Measurements from ENCODE around the gene PNPLA6.

The PNPLA6 gene

GRCh38 chr19:7597689-7598088 is 62.2 kb downstream of the PNPLA6 start:
- no peak for DNase-seq (ENCODE audit: extremely low spot score)
- CTCF ChIA-PET: no interaction called here
- no peak for TF ChIP-seq SP1 (IDR thresholded peaks at IDR 0.05)
- no peak for TF ChIP-seq ZNF384 (IDR thresholded peaks at IDR 0.05)
- POLR2A ChIA-PET: interaction anchor here (0.8 kb wide), 1 partner anchor 8 kb away, joined by 4 read pairs; no protein-coding TSS in a partner anchor

DNA sequence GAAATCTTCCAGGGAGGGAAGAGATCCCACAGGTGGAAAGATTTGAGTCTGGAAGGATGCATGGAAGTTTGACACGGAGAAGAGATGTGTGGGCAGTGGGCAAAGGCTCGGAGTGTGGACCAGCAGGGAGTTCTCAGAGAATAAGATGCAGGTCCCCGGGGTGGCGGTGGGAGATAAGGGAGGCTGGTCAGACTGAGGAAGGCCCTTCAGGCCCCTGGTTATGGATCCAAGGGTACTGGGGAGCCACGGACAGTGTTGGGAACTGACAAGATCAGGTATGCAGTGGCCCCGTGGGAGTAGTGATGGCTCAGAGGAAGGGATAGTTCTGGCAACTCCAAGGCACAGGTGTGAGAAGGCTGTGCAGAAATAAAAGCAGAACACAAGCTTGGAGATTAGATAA is 62.7 kb downstream of the PNPLA6 start:
- CTCF ChIA-PET: no interaction called here
- no peak for TF ChIP-seq ARNT (IDR thresholded peaks at IDR 0.05)
- TF ChIP-seq FOXK2 (IDR thresholded peaks at IDR 0.05): no peak
- no peak for TF ChIP-seq FOXA1 (IDR thresholded peaks at IDR 0.05)
- no peak for TF ChIP-seq TARDBP (IDR thresholded peaks at IDR 0.05)
- TF ChIP-seq SP1 (IDR thresholded peaks at IDR 0.05): no peak
- TF ChIP-seq CTBP1 (IDR thresholded peaks at IDR 0.05; ENCODE audit: borderline replicate concordance): no peak
- no peak for TF ChIP-seq BHLHE40 (IDR thresholded peaks at IDR 0.05; ENCODE audit: borderline replicate concordance)
- no peak for TF ChIP-seq LEF1 (IDR thresholded peaks at IDR 0.05; ENCODE audit: borderline replicate concordance)
- TF ChIP-seq PKNOX1 (IDR thresholded peaks at IDR 0.05): no peak
- TF ChIP-seq SUZ12 (IDR thresholded peaks at IDR 0.05): no peak
- no peak for TF ChIP-seq FOXM1 (IDR thresholded peaks at IDR 0.05; ENCODE audit: borderline replicate concordance)
- TF ChIP-seq ELF4 (IDR thresholded peaks at IDR 0.05): no peak
- DNase-seq (ENCODE audit: extremely low spot score): no peak
- POLR2A ChIA-PET: no interaction called here

GRCh38 chr19:7600721-7601120 is 65.2 kb downstream of the PNPLA6 start:
- TF ChIP-seq CTBP1 (IDR thresholded peaks at IDR 0.05; ENCODE audit: borderline replicate concordance) (no peak), NFRKB (IDR thresholded peaks at IDR 0.05) (no peak), FOXK2 (IDR thresholded peaks at IDR 0.05) (no peak), SP1 (IDR thresholded peaks at IDR 0.05) (no peak), L3MBTL2 (conservative IDR thresholded peaks at IDR 0.05) (no peak), ELF4 (IDR thresholded peaks at IDR 0.05) (no peak), PKNOX1 (IDR thresholded peaks at IDR 0.05) (no peak), BHLHE40 (IDR thresholded peaks at IDR 0.05; ENCODE audit: borderline replicate concordance) (no peak), LEF1 (IDR thresholded peaks at IDR 0.05; ENCODE audit: borderline replicate concordance) (no peak), SUZ12 (IDR thresholded peaks at IDR 0.05) (no peak), TARDBP (IDR thresholded peaks at IDR 0.05) (no peak), HDGF (IDR thresholded peaks at IDR 0.05; ENCODE audit: borderline replicate concordance) (no peak), FOXM1 (IDR thresholded peaks at IDR 0.05; ENCODE audit: borderline replicate concordance) (no peak), FOXA1 (IDR thresholded peaks at IDR 0.05) (no peak), ZNF384 (IDR thresholded peaks at IDR 0.05) (no peak), ARNT (IDR thresholded peaks at IDR 0.05) (no peak)
- CTCF ChIA-PET: no interaction called here
- DNase-seq (ENCODE audit: extremely low spot score): no peak
- POLR2A ChIA-PET: no interaction called here

- DNase-seq (ENCODE audit: extremely low spot score): no peak
- TF ChIP-seq L3MBTL2 (conservative IDR thresholded peaks at IDR 0.05): no peak
- TF ChIP-seq PKNOX1 (IDR thresholded peaks at IDR 0.05): no peak
- no peak for TF ChIP-seq SP1 (IDR thresholded peaks at IDR 0.05)
- no peak for TF ChIP-seq ZNF384 (IDR thresholded peaks at IDR 0.05)
- TF ChIP-seq BHLHE40 (IDR thresholded peaks at IDR 0.05; ENCODE audit: borderline replicate concordance): no peak
- TF ChIP-seq ARNT (IDR thresholded peaks at IDR 0.05): no peak
- TF ChIP-seq SUZ12 (IDR thresholded peaks at IDR 0.05): no peak
- TF ChIP-seq FOXA1 (IDR thresholded peaks at IDR 0.05): no peak
- TF ChIP-seq ELF4 (IDR thresholded peaks at IDR 0.05): no peak
- TF ChIP-seq LEF1 (IDR thresholded peaks at IDR 0.05; ENCODE audit: borderline replicate concordance): no peak
- no peak for TF ChIP-seq FOXM1 (IDR thresholded peaks at IDR 0.05; ENCODE audit: borderline replicate concordance)
- TF ChIP-seq NFRKB (IDR thresholded peaks at IDR 0.05): no peak
- TF ChIP-seq HDGF (IDR thresholded peaks at IDR 0.05; ENCODE audit: borderline replicate concordance): no peak
- TF ChIP-seq TARDBP (IDR thresholded peaks at IDR 0.05): no peak
- ChIA-PET CTCF (no interaction called here), POLR2A (no interaction called here)
Observed at GRCh38 chr19:7602240-7602934, 66.9 kb downstream of the PNPLA6 start.

DNA sequence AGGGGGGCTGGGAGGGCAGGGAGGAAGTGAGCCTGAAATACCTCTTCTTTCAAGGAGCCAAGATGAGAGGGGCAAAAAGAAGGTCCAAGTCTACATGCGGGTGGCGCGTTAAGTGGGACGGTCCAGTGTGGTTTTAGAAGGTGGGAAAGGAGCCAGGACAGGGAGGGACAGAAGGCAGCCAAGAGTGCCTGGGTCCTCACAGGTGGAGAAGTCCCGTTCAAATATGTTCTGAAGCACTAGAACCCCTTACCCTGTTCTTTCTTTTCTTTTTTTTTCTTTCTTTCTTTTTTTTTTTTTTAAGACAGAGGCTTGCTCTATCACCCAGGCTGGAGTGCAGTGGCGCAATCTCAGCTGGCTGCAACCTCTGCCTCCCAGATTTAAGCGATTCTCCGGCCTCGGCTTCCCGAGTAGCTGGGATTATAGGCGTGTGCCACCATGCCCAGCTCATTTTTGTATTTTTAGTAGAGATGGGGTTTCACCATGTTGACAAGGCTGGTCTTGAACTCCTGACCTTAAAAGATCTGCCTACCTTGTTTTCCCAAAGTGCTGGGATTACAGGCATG is 67.5 kb downstream of the PNPLA6 start:
- ChIA-PET CTCF (no interaction called here), POLR2A (no interaction called here)
- no peak for TF ChIP-seq SP1 (IDR thresholded peaks at IDR 0.05)
- DNase-seq (ENCODE audit: extremely low spot score): no peak

- ChIA-PET CTCF (no interaction called here), POLR2A (no interaction called here)
- TF ChIP-seq BHLHE40 (IDR thresholded peaks at IDR 0.05; ENCODE audit: borderline replicate concordance) (no peak), TARDBP (IDR thresholded peaks at IDR 0.05) (no peak), SP1 (IDR thresholded peaks at IDR 0.05) (no peak), ARNT (IDR thresholded peaks at IDR 0.05) (no peak), HDGF (IDR thresholded peaks at IDR 0.05; ENCODE audit: borderline replicate concordance) (no peak), ZNF384 (IDR thresholded peaks at IDR 0.05) (no peak), LEF1 (IDR thresholded peaks at IDR 0.05; ENCODE audit: borderline replicate concordance) (no peak), SUZ12 (IDR thresholded peaks at IDR 0.05) (no peak), PKNOX1 (IDR thresholded peaks at IDR 0.05) (no peak), CTBP1 (IDR thresholded peaks at IDR 0.05; ENCODE audit: borderline replicate concordance) (no peak), FOXA1 (IDR thresholded peaks at IDR 0.05) (no peak), FOXM1 (IDR thresholded peaks at IDR 0.05; ENCODE audit: borderline replicate concordance) (no peak), NFRKB (IDR thresholded peaks at IDR 0.05) (no peak), L3MBTL2 (conservative IDR thresholded peaks at IDR 0.05) (no peak), ELF4 (IDR thresholded peaks at IDR 0.05) (no peak), FOXK2 (IDR thresholded peaks at IDR 0.05) (no peak)
- no peak for DNase-seq (ENCODE audit: extremely low spot score)
Observed at GRCh38 chr19:7603919-7604318, 68.4 kb downstream of the PNPLA6 start.
